Coronary artery (tissue), 2 donors: ENCODE measurements around the gene TTC7B.

Source experiments
- DNase-seq: peaks from one replicate; pipeline ENCODE4 v3.0.0-alpha.2; 2017; ENCODE audit warnings: low spot score
- H3K27ac ChIP-seq, 2 donors: fragments of 200-600 bp; sonication (generic); one replicate each; pipeline ENCODE4 v1.5.1; 2016 to 2019
- H3K4me3 ChIP-seq: fragments of 200-600 bp; sonication (generic); 2 replicates; pipeline ENCODE4 v1.5.1; 2016; ENCODE audit warnings: mild to moderate bottlenecking, moderate library complexity
- CTCF ChIP-seq: fragments of 200-600 bp; sonication (generic); IDR thresholded peaks from one replicate; pipeline ENCODE4 v1.5.1; 2019; ENCODE audit warnings: antibody characterized with exemption

The TTC7B gene

GRCh38 chr14:90788031-90788430, 28.2 kb downstream of the TTC7B start:
- DNase-seq, result peak; percentile 45
- Histone ChIP-seq H3K27ac (no peak overlapping the region), H3K4me3 (no peak overlapping the region)
- TF ChIP-seq CTCF, result no peak

GRCh38 chr14:90785876-90786450, 30.3 kb downstream of the TTC7B start:
- H3K27ac ChIP-seq, result no peak overlapping the region

DNA sequence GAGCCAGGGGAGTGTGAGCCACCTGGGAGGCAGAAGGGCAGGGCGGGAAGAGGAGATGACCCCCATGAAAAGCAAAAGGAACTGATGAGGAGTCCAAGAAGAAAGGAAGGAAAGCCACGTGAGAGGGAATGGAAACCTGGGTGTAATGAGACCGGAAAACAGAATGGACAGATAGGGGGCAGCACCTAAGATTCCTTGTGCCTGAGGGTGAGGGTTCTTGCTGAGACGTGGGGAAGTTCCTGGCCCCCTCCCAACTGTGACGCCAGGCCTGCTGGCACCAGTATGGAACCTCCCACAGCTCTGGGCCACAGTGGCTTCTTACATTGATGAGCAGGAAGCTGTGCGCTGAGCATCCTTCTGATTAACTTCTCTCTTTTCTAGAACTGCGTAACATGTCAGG, 30.8 kb downstream of the TTC7B start:
- TF ChIP-seq CTCF, result no peak
- DNase-seq, result peak; percentile 47
- no peak overlapping the region for H3K27ac ChIP-seq

More at GRCh38 chr14:90785876-90786450, 30.3 kb downstream of the TTC7B start:
- H3K4me3 ChIP-seq, result no peak overlapping the region
- peak; percentile 62 for DNase-seq
- TF ChIP-seq CTCF, result no peak

DNA sequence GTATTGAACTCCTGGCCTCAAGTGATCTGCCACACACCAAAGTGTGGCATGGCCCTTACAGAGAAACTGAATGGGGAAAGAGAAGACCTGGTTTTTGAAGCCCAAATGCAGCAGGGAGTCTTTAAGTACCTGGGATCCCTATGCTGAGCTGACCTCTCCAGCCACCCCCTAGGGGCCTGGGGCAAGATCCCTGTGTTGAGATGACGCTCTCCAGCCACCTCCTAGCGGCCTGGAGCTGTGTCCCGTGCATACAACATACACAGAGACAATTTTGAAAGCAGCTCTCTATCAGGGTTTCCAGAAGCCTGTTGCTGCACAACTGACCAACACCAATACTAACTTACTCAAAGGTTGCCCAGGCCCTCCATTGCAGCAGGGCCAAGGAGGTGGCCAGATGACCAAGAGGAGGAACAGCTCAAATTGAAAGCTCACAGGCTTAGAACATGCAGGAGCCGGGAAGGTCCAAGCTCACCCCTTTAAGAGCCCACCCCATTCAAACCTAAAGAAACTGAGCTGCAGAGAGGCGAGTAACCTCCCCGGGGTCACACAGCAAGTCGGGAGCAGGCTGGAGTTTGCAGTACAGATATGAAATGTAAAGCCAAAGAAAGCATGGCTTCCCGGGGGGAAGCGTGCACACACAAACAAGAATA, 31.5 kb downstream of the TTC7B start:
- no peak for TF ChIP-seq CTCF
- H3K27ac ChIP-seq, result no peak overlapping the region
- peak; percentile 45 for DNase-seq

More for the DNA sequence above, 30.8 kb downstream of the TTC7B start:
- no peak overlapping the region for H3K4me3 ChIP-seq

GRCh38 chr14:90783344-90783743, 32.9 kb downstream of the TTC7B start:
- H3K27ac ChIP-seq, result no peak overlapping the region

More for the DNA sequence above, 31.5 kb downstream of the TTC7B start:
- H3K4me3 ChIP-seq, result no peak overlapping the region

DNA sequence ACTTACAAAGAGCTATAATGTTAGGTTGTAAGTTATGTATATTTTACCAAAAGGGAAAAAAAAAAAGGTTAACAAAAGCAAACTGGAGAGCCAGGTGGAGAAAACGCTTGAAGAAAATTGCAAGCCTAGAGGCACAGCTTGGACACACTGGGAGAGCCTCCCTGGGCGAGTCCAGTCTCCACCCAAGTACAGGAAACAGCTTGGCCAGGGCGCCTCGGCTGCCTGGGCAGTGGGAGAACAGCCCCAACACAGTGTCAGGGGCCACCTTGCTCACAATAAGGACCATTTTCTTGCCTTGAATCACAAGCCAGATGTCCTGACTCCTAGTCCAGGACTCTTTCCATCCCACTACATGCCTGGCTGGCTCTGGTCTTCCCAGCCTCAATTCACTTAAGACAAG, 33.3 kb downstream of the TTC7B start:
- Histone ChIP-seq H3K27ac (no peak overlapping the region), H3K4me3 (no peak overlapping the region)
- TF ChIP-seq CTCF, result no peak
- peak; percentile 49 for DNase-seq

More at GRCh38 chr14:90783344-90783743, 32.9 kb downstream of the TTC7B start:
- H3K4me3 ChIP-seq, result no peak overlapping the region
- no peak for TF ChIP-seq CTCF
- DNase-seq, result no peak

DNA sequence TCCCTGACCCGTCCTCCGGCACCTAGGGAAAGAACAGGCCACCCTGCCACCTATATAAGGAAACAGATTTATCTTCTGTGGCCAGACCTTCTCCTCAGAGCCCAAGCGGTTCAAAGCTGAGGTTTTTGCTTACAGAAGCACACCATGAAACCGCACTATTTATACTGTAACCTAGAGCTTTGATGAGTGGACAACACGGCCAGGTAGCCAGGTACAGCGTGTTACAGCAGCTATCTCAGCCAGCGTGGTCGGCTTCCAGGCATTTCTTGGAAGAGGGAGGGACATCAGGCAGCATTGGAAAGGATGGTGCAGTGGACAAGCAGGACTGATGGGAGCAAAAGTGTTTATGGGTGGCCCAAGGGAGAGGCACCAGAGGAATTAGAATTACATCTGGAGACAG, 34.4 kb downstream of the TTC7B start:
- H3K27ac ChIP-seq, result no peak overlapping the region
- no peak for TF ChIP-seq CTCF
- H3K4me3 ChIP-seq, result no peak overlapping the region
- DNase-seq, result peak; percentile 36
